ENCODE results near the gene KRTAP1-1. TPM values are rescaled to one million over a fixed set of nuclear protein-coding genes. Genes with fewer than 3 reads are reported as not detected.

The KRTAP1-1 gene
- total and polyA plus RNA-seq, 2 donors (not counting 1 experiment from before 2014, with no cell fraction given): not detected

GRCh38 chr17:41019415-41019814 lies 21.8 kb downstream of the KRTAP1-1 start:
- no peak for ATAC-seq (ENCODE audit: low read depth)
- no peaks in the 10 kb centered on the region for H3K79me2 ChIP-seq (ENCODE audit: control insufficient read depth, insufficient read depth, low read length)
- no peaks in the 10 kb centered on the region for H3K27me3 ChIP-seq (replicated peaks in 1 of 4; ENCODE audit: control extremely low read depth in 1 of 4, control insufficient read depth in 3 of 4, insufficient read depth in 4 of 4, low read length in 3 of 4)
- no peaks in the 10 kb centered on the region for H3K4me1 ChIP-seq (ENCODE audit: control insufficient read depth in 2 of 2, insufficient read depth in 2 of 2, low read length in 2 of 2)
- Mint-ChIP-seq H3K4me3 (no peak overlapping the region), H3K4me1 (no peaks in the 10 kb centered on the region), H3K27ac (no peak overlapping the region), H3K9me3 (ENCODE audit: insufficient read depth) (peaks cover 11% of the 10 kb centered on the region), H3K27me3 (peaks cover 40% of the 10 kb centered on the region)
- DNase-seq: no peak
- no peak overlapping the region for H3K27ac ChIP-seq (ENCODE audit: low read length in 2 of 2)
- no peaks in the 10 kb centered on the region for H4K20me1 ChIP-seq (ENCODE audit: control insufficient read depth, insufficient read depth, low read length, poor library complexity, severe bottlenecking)
- H3K9me3 ChIP-seq (ENCODE audit: control extremely low read depth in 1 of 3, control insufficient read depth in 2 of 3, insufficient read depth in 1 of 3, low read length in 2 of 3): peaks cover 0 to 5% (median 0%) of the 10 kb centered on the region in 3 donors
- no peaks in the 10 kb centered on the region for H3K36me3 ChIP-seq (replicated peaks in 1 of 2; ENCODE audit: control extremely low read depth in 1 of 2, control insufficient read depth in 1 of 2, extremely low read depth in 1 of 2, insufficient read depth in 2 of 2, low read length in 1 of 2)
- CTCF ChIA-PET: no interaction called here
- H3K4me3 ChIP-seq (ENCODE audit: control extremely low read depth in 1 of 5, extremely low read depth in 1 of 5, insufficient read depth in 1 of 5, low read depth in 2 of 5, low read length in 4 of 5): no peak overlapping the region
- no peak overlapping the region for H3K9ac ChIP-seq (ENCODE audit: low read length)
- no peak for TF ChIP-seq CTCF (IDR thresholded peaks at IDR 0.05)
- TF ChIP-seq EZH2 (IDR thresholded peaks at IDR 0.05; ENCODE audit: borderline replicate concordance, insufficient read depth, low read depth, low read length, poor library complexity, severe bottlenecking): no peak
- H3K4me2 ChIP-seq (replicated peaks; ENCODE audit: low read depth, low read length, poor library complexity, severe bottlenecking): no peak overlapping the region
- 100% methylated on average over 2 of the region's 3 CpGs for WGBS (ENCODE audit: insufficient coverage)
- H2AFZ ChIP-seq (ENCODE audit: insufficient read depth, low read depth, low read length, poor library complexity, severe bottlenecking): no peak overlapping the region
- POLR2A ChIA-PET: no interaction called here
- intact Hi-C loops (cut with micrococcal nuclease): no loop called here

- no peak overlapping the region for H3K27ac ChIP-seq (ENCODE audit: low read length in 2 of 2)
- Mint-ChIP-seq H3K27me3 (peaks cover 33% of the 10 kb centered on the region), H3K4me3 (no peak overlapping the region), H3K4me1 (no peaks in the 10 kb centered on the region), H3K9me3 (ENCODE audit: insufficient read depth) (peaks cover 11% of the 10 kb centered on the region), H3K27ac (no peak overlapping the region)
- no peak for ATAC-seq (ENCODE audit: low read depth)
- no peak overlapping the region for H3K4me3 ChIP-seq (ENCODE audit: control extremely low read depth in 1 of 5, extremely low read depth in 1 of 5, insufficient read depth in 1 of 5, low read depth in 2 of 5, low read length in 4 of 5)
- no peaks in the 10 kb centered on the region for H3K79me2 ChIP-seq (ENCODE audit: control insufficient read depth, insufficient read depth, low read length)
- H2AFZ ChIP-seq (ENCODE audit: insufficient read depth, low read depth, low read length, poor library complexity, severe bottlenecking): no peak overlapping the region
- no peaks in the 10 kb centered on the region for H4K20me1 ChIP-seq (ENCODE audit: control insufficient read depth, insufficient read depth, low read length, poor library complexity, severe bottlenecking)
- CTCF ChIA-PET: no interaction called here
- WGBS (ENCODE audit: insufficient coverage): 40% methylated on average over 1 of the region's 3 CpGs
- H3K9ac ChIP-seq (ENCODE audit: low read length): no peak overlapping the region
- no peaks in the 10 kb centered on the region for H3K36me3 ChIP-seq (replicated peaks in 1 of 2; ENCODE audit: control extremely low read depth in 1 of 2, control insufficient read depth in 1 of 2, extremely low read depth in 1 of 2, insufficient read depth in 2 of 2, low read length in 1 of 2)
- H3K9me3 ChIP-seq (ENCODE audit: control extremely low read depth in 1 of 3, control insufficient read depth in 2 of 3, insufficient read depth in 1 of 3, low read length in 2 of 3): peaks cover 0 to 5% (median 0%) of the 10 kb centered on the region in 3 donors
- H3K4me1 ChIP-seq (ENCODE audit: control insufficient read depth in 2 of 2, insufficient read depth in 2 of 2, low read length in 2 of 2): no peaks in the 10 kb centered on the region
- no peak for DNase-seq
- TF ChIP-seq EZH2 (IDR thresholded peaks at IDR 0.05; ENCODE audit: borderline replicate concordance, insufficient read depth, low read depth, low read length, poor library complexity, severe bottlenecking): no peak
- no peak for TF ChIP-seq CTCF (IDR thresholded peaks at IDR 0.05)
- POLR2A ChIA-PET: no interaction called here
- H3K4me2 ChIP-seq (replicated peaks; ENCODE audit: low read depth, low read length, poor library complexity, severe bottlenecking): no peak overlapping the region
- no peaks in the 10 kb centered on the region for H3K27me3 ChIP-seq (replicated peaks in 1 of 4; ENCODE audit: control extremely low read depth in 1 of 4, control insufficient read depth in 3 of 4, insufficient read depth in 4 of 4, low read length in 3 of 4)
- intact Hi-C loops (cut with micrococcal nuclease): no loop called here
Observed at GRCh38 chr17:41018541-41018940, 22.7 kb downstream of the KRTAP1-1 start.

Data from B cell (primary cell).